PC-3 (cell line): ENCODE measurements around the gene HDAC5.

Experiments
- EZH2 ChIP-seq: fragments of 300-600 bp; sonication (generic); IDR thresholded peaks from one replicate; pipeline ENCODE4 v1.6.1; 2017; ENCODE audit warnings: antibody characterized with exemption, mild to moderate bottlenecking, low read length; ENCODE audit not compliant: unreplicated experiment
- EZH2phosphoT487 ChIP-seq: fragments of 300-600 bp; sonication (generic); IDR thresholded peaks from 2 replicates; pipeline ENCODE4 v1.6.1; 2018; ENCODE audit warnings: mild to moderate bottlenecking, antibody characterized with exemption, low read length, borderline replicate concordance
- TF ChIP-seq, protein P1 (sequence below): fragments of 300-600 bp; sonication (generic); conservative IDR thresholded peaks from 2 replicates; pipeline ENCODE4 v1.5.1; 2017; ENCODE audit warnings: antibody characterized with exemption, low read depth, mild to moderate bottlenecking, low read length

DNA sequence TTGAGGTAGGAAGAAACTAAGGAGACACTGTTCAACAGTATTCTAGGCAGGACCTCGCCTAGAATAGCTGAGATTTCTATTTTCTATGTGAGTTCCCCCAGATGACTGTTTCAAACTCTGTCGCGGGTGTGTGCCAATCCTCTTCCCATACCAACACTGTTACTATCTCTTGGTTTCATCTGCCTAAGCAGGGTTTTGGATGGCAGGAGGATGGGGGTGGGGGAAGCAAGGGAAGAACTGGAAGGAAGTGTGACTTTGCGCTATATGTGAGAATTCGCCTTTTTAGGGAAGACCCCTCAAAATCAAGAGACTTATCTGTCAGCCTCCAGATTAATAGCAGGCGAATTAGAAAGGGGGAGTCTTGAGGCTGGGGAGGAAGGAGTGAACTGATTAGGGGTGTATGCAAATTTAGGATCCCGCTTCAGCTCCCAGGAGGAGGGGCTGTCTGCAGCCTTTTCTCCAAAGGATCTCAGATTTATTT is 53.4 kb downstream of the HDAC5 start:
- TF ChIP-seq, protein P1, sequence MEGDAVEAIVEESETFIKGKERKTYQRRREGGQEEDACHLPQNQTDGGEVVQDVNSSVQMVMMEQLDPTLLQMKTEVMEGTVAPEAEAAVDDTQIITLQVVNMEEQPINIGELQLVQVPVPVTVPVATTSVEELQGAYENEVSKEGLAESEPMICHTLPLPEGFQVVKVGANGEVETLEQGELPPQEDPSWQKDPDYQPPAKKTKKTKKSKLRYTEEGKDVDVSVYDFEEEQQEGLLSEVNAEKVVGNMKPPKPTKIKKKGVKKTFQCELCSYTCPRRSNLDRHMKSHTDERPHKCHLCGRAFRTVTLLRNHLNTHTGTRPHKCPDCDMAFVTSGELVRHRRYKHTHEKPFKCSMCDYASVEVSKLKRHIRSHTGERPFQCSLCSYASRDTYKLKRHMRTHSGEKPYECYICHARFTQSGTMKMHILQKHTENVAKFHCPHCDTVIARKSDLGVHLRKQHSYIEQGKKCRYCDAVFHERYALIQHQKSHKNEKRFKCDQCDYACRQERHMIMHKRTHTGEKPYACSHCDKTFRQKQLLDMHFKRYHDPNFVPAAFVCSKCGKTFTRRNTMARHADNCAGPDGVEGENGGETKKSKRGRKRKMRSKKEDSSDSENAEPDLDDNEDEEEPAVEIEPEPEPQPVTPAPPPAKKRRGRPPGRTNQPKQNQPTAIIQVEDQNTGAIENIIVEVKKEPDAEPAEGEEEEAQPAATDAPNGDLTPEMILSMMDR, result no peak
- TF ChIP-seq EZH2 (no peak), EZH2phosphoT487 (no peak)
